Neural progenitor cell (in vitro differentiated cells): ENCODE results near the gene GHRHR. TPM values are rescaled to one million over a fixed set of nuclear protein-coding genes. Genes with fewer than 3 reads are reported as not detected.

Experiments used
- DNase-seq: peaks from one replicate; pipeline ENCODE4 v3.0.0-alpha.2; 2016; ENCODE audit warnings: low spot score
- H2AFZ ChIP-seq: fragments of 200-600 bp; sonication (generic); replicated peaks from 2 replicates; pipeline ENCODE4 v1.6.1; 2016; ENCODE audit warnings: antibody characterized with exemption
- H3F3A ChIP-seq: fragments of 200-600 bp; sonication (generic); 2 replicates; pipeline ENCODE4 v1.6.1; 2016; ENCODE audit warnings: antibody characterized with exemption, low read depth
- H3K27ac ChIP-seq: fragments of 200-600 bp; sonication (generic); 2 replicates; pipeline ENCODE4 v1.5.1; 2016; ENCODE audit warnings: mild to moderate bottlenecking
- H3K27me3 ChIP-seq: fragments of 200-600 bp; sonication (generic); 2 replicates; pipeline ENCODE4 v1.6.1; 2016; ENCODE audit warnings: mild to moderate bottlenecking, moderate library complexity
- H3K36me3 ChIP-seq: fragments of 200-600 bp; sonication (generic); 2 replicates; pipeline ENCODE4 v1.5.1; 2016
- H3K4me1 ChIP-seq: fragments of 200-600 bp; sonication (generic); 2 replicates; pipeline ENCODE4 v1.6.1; 2016; ENCODE audit warnings: mixed run types
- H3K4me2 ChIP-seq: fragments of 200-600 bp; sonication (generic); 2 replicates; pipeline ENCODE4 v1.6.1; 2016
- H3K4me3 ChIP-seq: fragments of 200-600 bp; sonication (generic); 2 replicates; pipeline ENCODE4 v1.5.1; 2016
- H3K79me2 ChIP-seq: fragments of 200-600 bp; sonication (generic); 2 replicates; pipeline ENCODE4 v1.6.1; 2016; ENCODE audit warnings: low read depth
- H3K9ac ChIP-seq: fragments of 200-600 bp; sonication (generic); 2 replicates; pipeline ENCODE4 v1.6.1; 2016
- H3K9me3 ChIP-seq: fragments of 200-600 bp; sonication (generic); 2 replicates; pipeline ENCODE4 v1.5.1; 2016; ENCODE audit warnings: low read depth
- H4K20me1 ChIP-seq: fragments of 200-600 bp; sonication (generic); 2 replicates; pipeline ENCODE4 v1.6.1; 2016; ENCODE audit warnings: low read depth
- H3K27ac Mint-ChIP-seq: 3 replicates; pipeline ENCODE4 v1.8.0; 2021; ENCODE audit warnings: mixed read lengths
- H3K27me3 Mint-ChIP-seq: 2 replicates; pipeline ENCODE4 v1.8.0; 2022; ENCODE audit warnings: low read depth, mild to moderate bottlenecking, inconsistent platforms, moderate library complexity, mixed read lengths; ENCODE audit not compliant: insufficient read depth
- H3K36me3 Mint-ChIP-seq: 3 replicates; pipeline ENCODE4 v1.8.0; 2021; ENCODE audit warnings: mixed read lengths
- H3K4me1 Mint-ChIP-seq: 3 replicates; pipeline ENCODE4 v1.8.0; 2021; ENCODE audit warnings: mixed read lengths
- H3K4me3 Mint-ChIP-seq: 3 replicates; pipeline ENCODE4 v1.8.0; 2021; ENCODE audit warnings: mild to moderate bottlenecking, moderate library complexity, mixed read lengths
- H3K9me3 Mint-ChIP-seq: 3 replicates; pipeline ENCODE4 v1.8.0; 2020; ENCODE audit warnings: mixed read lengths
- EZH2 ChIP-seq: fragments of 200-600 bp; sonication (generic); IDR thresholded peaks from 2 replicates; pipeline ENCODE4 v1.6.1; 2017; ENCODE audit warnings: antibody characterized with exemption, mild to moderate bottlenecking, moderate library complexity
- EZH2phosphoT487 ChIP-seq: fragments of 200-600 bp; sonication (generic); IDR thresholded peaks from 2 replicates; pipeline ENCODE4 v1.6.1; 2017; ENCODE audit warnings: antibody characterized with exemption
- total RNA-seq: library from RNA; depleted of rRNA; stranded (reverse); fragments of >200 nt; gene quantifications from 2 replicates; pipeline ENCODE4 v1.2.3, GENCODE V29; 2015; ENCODE audit warnings: low replicate concordance
- TF ChIP-seq, protein P1 (sequence below): fragments of 200-600 bp; sonication (generic); IDR thresholded peaks from 2 replicates; pipeline ENCODE4 v1.5.1; 2017; ENCODE audit warnings: antibody characterized with exemption, mild to moderate bottlenecking

Gene GHRHR
- total RNA-seq, 1 donor from 2014 or later: not detected

DNA sequence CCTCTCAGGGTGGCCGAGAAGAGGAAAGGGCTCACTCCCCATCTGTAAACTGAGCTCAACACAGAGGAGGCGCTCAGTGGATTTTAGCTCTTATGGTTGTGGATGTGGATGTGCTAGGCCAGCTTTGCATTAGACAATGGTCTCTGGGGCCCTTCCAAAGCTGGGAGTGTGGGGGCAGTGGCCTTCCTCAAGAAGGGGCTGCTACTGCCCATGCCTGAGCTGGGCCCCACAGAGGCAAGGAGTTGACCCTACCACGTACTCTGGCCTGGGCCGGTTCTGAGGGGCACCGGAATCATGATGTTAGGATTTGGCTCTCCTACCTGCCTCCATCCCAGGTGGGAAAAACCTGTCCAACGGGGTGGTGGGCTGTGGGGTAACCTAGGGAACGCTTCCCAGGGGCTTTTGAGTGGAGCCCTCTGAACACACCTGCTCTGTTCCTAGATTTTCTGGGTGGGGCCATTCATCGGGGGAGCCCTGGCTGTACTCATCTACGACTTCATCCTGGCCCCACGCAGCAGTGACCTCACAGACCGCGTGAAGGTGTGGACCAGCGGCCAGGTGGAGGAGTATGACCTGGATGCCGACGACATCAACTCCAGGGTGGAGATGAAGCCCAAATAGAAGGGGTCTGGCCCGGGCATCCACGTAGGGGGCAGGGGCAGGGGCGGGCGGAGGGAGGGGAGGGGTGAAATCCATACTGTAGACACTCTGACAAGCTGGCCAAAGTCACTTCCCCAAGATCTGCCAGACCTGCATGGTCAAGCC, 40.6 kb upstream of the GHRHR start:
- Histone ChIP-seq H3K36me3 (no peaks in the 10 kb centered on the region), H3F3A (no peaks in the 10 kb centered on the region), H3K27ac (no peak overlapping the region), H3K4me1 (peaks cover 3% of the 10 kb centered on the region), H3K9me3 (no peaks in the 10 kb centered on the region), H3K4me2 (no peak overlapping the region), H3K27me3 (no peaks in the 10 kb centered on the region), H3K4me3 (no peak overlapping the region), H2AFZ (no peak overlapping the region), H4K20me1 (no peaks in the 10 kb centered on the region), H3K9ac (no peak overlapping the region), H3K79me2 (no peaks in the 10 kb centered on the region)
- TF ChIP-seq, protein P1, sequence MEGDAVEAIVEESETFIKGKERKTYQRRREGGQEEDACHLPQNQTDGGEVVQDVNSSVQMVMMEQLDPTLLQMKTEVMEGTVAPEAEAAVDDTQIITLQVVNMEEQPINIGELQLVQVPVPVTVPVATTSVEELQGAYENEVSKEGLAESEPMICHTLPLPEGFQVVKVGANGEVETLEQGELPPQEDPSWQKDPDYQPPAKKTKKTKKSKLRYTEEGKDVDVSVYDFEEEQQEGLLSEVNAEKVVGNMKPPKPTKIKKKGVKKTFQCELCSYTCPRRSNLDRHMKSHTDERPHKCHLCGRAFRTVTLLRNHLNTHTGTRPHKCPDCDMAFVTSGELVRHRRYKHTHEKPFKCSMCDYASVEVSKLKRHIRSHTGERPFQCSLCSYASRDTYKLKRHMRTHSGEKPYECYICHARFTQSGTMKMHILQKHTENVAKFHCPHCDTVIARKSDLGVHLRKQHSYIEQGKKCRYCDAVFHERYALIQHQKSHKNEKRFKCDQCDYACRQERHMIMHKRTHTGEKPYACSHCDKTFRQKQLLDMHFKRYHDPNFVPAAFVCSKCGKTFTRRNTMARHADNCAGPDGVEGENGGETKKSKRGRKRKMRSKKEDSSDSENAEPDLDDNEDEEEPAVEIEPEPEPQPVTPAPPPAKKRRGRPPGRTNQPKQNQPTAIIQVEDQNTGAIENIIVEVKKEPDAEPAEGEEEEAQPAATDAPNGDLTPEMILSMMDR: no peak
- no peak for TF ChIP-seq EZH2
- TF ChIP-seq EZH2phosphoT487: no peak
- DNase-seq: no peak
- Mint-ChIP-seq H3K36me3 (no peaks in the 10 kb centered on the region), H3K9me3 (peaks cover 13% of the 10 kb centered on the region), H3K27ac (no peak overlapping the region), H3K4me1 (peaks cover 4% of the 10 kb centered on the region), H3K27me3 (peaks cover 6% of the 10 kb centered on the region), H3K4me3 (no peak overlapping the region)

DNA sequence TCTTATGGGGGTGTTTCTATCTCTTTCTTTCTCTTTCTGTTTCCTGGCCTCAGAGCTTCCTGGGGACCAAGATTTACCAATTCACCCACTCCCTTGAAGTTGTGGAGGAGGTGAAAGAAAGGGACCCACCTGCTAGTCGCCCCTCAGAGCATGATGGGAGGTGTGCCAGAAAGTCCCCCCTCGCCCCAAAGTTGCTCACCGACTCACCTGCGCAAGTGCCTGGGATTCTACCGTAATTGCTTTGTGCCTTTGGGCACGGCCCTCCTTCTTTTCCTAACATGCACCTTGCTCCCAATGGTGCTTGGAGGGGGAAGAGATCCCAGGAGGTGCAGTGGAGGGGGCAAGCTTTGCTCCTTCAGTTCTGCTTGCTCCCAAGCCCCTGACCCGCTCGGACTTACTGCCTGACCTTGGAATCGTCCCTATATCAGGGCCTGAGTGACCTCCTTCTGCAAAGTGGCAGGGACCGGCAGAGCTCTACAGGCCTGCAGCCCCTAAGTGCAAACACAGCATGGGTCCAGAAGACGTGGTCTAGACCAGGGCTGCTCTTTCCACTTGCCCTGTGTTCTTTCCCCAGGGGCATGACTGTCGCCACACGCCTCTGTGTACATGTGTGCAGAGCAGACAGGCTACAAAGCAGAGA, 39.9 kb upstream of the GHRHR start:
- no peak for DNase-seq
- Histone ChIP-seq H2AFZ (no peak overlapping the region), H3K4me3 (no peak overlapping the region), H3K36me3 (no peaks in the 10 kb centered on the region), H3K4me1 (peaks cover 3% of the 10 kb centered on the region), H3K9me3 (no peaks in the 10 kb centered on the region), H3K4me2 (no peak overlapping the region), H3K27ac (no peak overlapping the region), H3K9ac (no peak overlapping the region), H3F3A (no peaks in the 10 kb centered on the region), H4K20me1 (no peaks in the 10 kb centered on the region), H3K79me2 (no peaks in the 10 kb centered on the region), H3K27me3 (no peaks in the 10 kb centered on the region)
- Mint-ChIP-seq H3K9me3 (peaks cover 15% of the 10 kb centered on the region), H3K4me3 (no peak overlapping the region), H3K27me3 (peaks cover 6% of the 10 kb centered on the region), H3K27ac (no peak overlapping the region), H3K4me1 (peaks cover 4% of the 10 kb centered on the region), H3K36me3 (no peaks in the 10 kb centered on the region)
- TF ChIP-seq, protein P1: no peak
- TF ChIP-seq EZH2phosphoT487: no peak
- no peak for TF ChIP-seq EZH2

DNA sequence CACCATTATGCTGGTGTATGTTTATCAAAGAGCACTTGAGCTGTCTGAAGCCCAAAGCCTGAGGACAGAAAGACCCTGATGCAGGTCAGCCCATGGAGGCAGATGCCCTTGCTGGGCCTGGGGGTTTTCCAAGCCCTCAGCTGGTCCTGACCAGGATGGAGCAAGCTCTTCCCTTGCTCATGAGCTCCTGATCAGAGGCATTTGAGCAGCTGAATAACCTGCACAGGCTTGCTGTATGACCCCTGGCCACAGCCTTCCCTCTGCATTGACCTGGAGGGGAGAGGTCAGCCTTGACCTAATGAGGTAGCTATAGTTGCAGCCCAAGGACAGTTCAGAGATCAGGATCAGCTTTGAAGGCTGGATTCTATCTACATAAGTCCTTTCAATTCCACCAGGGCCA, 39.1 kb upstream of the GHRHR start:
- Mint-ChIP-seq H3K27me3 (peaks cover 6% of the 10 kb centered on the region), H3K4me1 (peaks cover 4% of the 10 kb centered on the region), H3K9me3 (peaks cover 15% of the 10 kb centered on the region), H3K27ac (peak overlapping the region; percentile 53), H3K36me3 (no peaks in the 10 kb centered on the region), H3K4me3 (no peak overlapping the region)
- no peak for DNase-seq
- no peaks in the 10 kb centered on the region for H3F3A ChIP-seq
- no peak overlapping the region for H2AFZ ChIP-seq
- no peaks in the 10 kb centered on the region for H3K79me2 ChIP-seq
- H3K9ac ChIP-seq: no peak overlapping the region
- H3K4me3 ChIP-seq: no peak overlapping the region
- TF ChIP-seq EZH2 (no peak), EZH2phosphoT487 (no peak)
- TF ChIP-seq, protein P1: no peak
- no peaks in the 10 kb centered on the region for H3K27me3 ChIP-seq
- H3K4me2 ChIP-seq: no peak overlapping the region
- H3K27ac ChIP-seq: no peak overlapping the region
- no peaks in the 10 kb centered on the region for H3K36me3 ChIP-seq
- peaks cover 3% of the 10 kb centered on the region for H3K4me1 ChIP-seq
- H3K9me3 ChIP-seq: no peaks in the 10 kb centered on the region
- no peaks in the 10 kb centered on the region for H4K20me1 ChIP-seq
